ENCODE results near the gene PIGH. TPM values are rescaled to one million over a fixed set of nuclear protein-coding genes. Genes with fewer than 3 reads are reported as not detected.
A peak's percentile ranks its signal among the peaks of the same experiment; 100 is the strongest.

The PIGH gene
- total RNA-seq, 4 donors from 2014 or later = 22.1 to 31.4 (median 29.2) TPM

GRCh38 chr14:67567654-67568053 lies 32.4 kb downstream of the PIGH start:
- 70 to 79% methylated on average over 3 of the region's 3 CpGs for WGBS, 2 donors
- no peak overlapping the region for H3K4me3 ChIP-seq (ENCODE audit: low read depth, poor library complexity, severe bottlenecking)
- TF ChIP-seq CTCF (IDR thresholded peaks at IDR 0.05) = no peak
- no peak for TF ChIP-seq POLR2A (IDR thresholded peaks at IDR 0.05)
- intact Hi-C loops (cut with DNase I; ENCODE audit: low total_unique reads) = no loop called here
- DNase-seq (ENCODE audit: low spot score in 2 of 2) = peak in 1 of 2 donors; percentile 73

- TF ChIP-seq POLR2A (IDR thresholded peaks at IDR 0.05) (no peak), CTCF (IDR thresholded peaks at IDR 0.05) (no peak)
- peak in 1 of 2 donors; percentile 83 for DNase-seq (ENCODE audit: low spot score in 2 of 2)
- intact Hi-C loops (cut with DNase I; ENCODE audit: low total_unique reads) = no loop called here
- 65 to 84% methylated on average over 6 of the region's 6 CpGs for WGBS, 2 donors
- no peak overlapping the region for H3K4me3 ChIP-seq (ENCODE audit: low read depth, poor library complexity, severe bottlenecking)
Observed at GRCh38 chr14:67566908-67567307, 33.2 kb downstream of the PIGH start.

GRCh38 chr14:67564236-67564635 lies 35.8 kb downstream of the PIGH start:
- no peak for TF ChIP-seq CTCF (IDR thresholded peaks at IDR 0.05)
- TF ChIP-seq POLR2A (IDR thresholded peaks at IDR 0.05) = no peak
- no peak for DNase-seq (ENCODE audit: low spot score in 2 of 2)
- H3K4me3 ChIP-seq (ENCODE audit: low read depth, poor library complexity, severe bottlenecking) = no peak overlapping the region
- WGBS, 2 donors = 52 to 60% methylated on average over 5 of the region's 5 CpGs
- intact Hi-C loops (cut with DNase I; ENCODE audit: low total_unique reads) = no loop called here

GRCh38 chr14:67562776-67563150 lies 37.3 kb downstream of the PIGH start:
- H3K4me3 ChIP-seq (ENCODE audit: low read depth, poor library complexity, severe bottlenecking) = no peak overlapping the region
- DNase-seq (ENCODE audit: low spot score in 2 of 2) = no peak
- 89 to 98% methylated on average over 5 of the region's 5 CpGs for WGBS, 2 donors
- intact Hi-C loops (cut with DNase I; ENCODE audit: low total_unique reads) = no loop called here
- TF ChIP-seq POLR2A (IDR thresholded peaks at IDR 0.05) (no peak), CTCF (IDR thresholded peaks at IDR 0.05) (no peak)

- no peak for DNase-seq (ENCODE audit: low spot score in 2 of 2)
- 87 to 88% methylated on average over 14 of the region's 14 CpGs for WGBS, 2 donors
- no peak for TF ChIP-seq CTCF (IDR thresholded peaks at IDR 0.05)
- TF ChIP-seq POLR2A (IDR thresholded peaks at IDR 0.05) = no peak
- intact Hi-C loops (cut with DNase I; ENCODE audit: low total_unique reads) = no loop called here
- no peak overlapping the region for H3K4me3 ChIP-seq (ENCODE audit: low read depth, poor library complexity, severe bottlenecking)
Observed at GRCh38 chr14:67562025-67562775, 37.9 kb downstream of the PIGH start.

GRCh38 chr14:67559639-67560038 lies 40.4 kb downstream of the PIGH start:
- WGBS, 2 donors = 54 to 57% methylated on average over 4 of the region's 4 CpGs
- TF ChIP-seq CTCF (IDR thresholded peaks at IDR 0.05) (no peak), POLR2A (IDR thresholded peaks at IDR 0.05) (no peak)
- intact Hi-C loops (cut with DNase I; ENCODE audit: low total_unique reads) = no loop called here
- DNase-seq (ENCODE audit: low spot score in 2 of 2) = no peak
- H3K4me3 ChIP-seq (ENCODE audit: low read depth, poor library complexity, severe bottlenecking) = no peak overlapping the region

All from lower leg skin (tissue), 4 donors.